ENCODE results near the gene CHST11. TPM values are rescaled to one million over a fixed set of nuclear protein-coding genes. Genes with fewer than 3 reads are reported as not detected.

The CHST11 gene
- total RNA-seq, 1 donor from 2014 or later: 1.2 TPM

- ATAC-seq: no peak
Measured at GRCh38 chr12:104622928-104623327, 166.2 kb downstream of the CHST11 start.

DNA sequence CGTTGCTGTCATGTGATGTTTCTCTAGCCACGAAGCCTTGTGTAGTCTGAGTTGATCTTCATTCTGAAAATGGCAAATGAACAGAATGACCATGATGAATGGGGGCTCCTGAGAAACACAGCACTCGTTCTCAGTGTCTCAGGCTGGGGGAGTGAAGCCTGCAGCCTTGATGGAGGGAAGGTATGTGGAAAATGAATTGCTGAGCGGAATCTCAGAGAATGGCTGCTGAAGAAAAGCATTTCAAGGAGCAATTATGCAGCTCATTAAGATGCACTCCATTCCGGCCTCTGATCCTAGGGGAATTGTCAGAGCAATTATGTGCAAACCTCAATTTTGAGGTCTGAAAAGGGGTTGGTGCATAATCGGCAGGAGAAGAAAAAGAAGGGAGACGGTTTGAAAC is 167.1 kb downstream of the CHST11 start:
- DNase-seq (ENCODE audit: low spot score): no peak
- no peak for ATAC-seq

More at GRCh38 chr12:104622928-104623327, 166.2 kb downstream of the CHST11 start:
- DNase-seq (ENCODE audit: low spot score): no peak

DNA sequence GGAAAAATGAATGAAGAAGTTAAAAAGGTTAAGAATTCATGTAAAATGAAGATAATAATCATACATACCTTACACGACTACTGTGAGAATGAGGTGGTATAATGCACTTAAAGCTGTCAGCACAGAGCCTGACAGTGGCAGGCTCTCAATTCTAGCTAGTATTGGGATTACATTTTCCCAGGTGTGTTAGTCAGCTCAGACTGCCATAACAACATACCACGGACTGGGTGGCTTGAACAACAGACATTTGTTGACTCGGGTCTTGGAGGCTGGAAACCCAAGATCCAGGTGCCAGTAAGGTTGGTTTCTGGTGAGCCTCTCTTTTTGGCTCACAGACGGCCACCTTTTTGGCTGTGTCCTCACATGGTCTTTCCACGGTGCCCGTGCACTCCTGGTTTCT is 167.8 kb downstream of the CHST11 start:
- no peak for ATAC-seq

DNA sequence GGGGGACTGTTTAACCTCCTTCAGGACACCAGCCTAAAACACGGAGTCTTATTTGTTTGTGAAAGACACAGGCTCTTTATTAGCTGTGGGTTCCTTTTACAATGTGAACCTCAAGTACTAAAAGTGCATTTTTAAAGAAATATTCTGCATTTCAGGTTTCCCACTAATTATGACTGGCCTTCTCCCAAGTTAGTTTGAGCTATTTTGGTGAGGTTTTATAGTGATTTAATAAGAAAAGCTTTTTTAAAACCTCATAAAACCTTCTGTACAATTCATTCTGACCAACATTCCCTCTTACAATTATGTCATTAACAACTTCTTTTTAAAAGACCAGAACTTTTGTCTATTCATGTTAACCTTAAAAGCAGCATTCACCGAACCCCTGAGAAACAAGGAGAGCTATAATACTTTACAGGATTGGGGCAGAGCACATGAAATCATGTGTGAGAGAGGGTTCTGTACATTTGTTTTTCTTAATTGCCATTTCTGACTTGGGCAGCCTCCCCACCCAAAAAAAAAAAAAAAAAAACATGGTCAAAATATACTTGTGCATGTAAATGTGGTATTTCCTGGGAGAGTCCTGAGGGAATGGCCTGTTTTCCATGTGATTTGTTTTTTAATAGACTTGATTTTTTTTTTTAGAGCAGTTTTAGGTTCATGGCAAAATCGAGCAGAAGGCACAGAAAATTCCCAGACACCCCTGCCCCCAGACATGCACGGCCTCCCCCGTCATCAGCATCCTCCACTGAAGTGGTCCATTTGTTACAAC is 169.5 kb downstream of the CHST11 start:
- ATAC-seq (no peak), DNase-seq (ENCODE audit: low spot score) (no peak)

More for the DNA sequence above, 167.8 kb downstream of the CHST11 start:
- DNase-seq (ENCODE audit: low spot score): no peak

DNA sequence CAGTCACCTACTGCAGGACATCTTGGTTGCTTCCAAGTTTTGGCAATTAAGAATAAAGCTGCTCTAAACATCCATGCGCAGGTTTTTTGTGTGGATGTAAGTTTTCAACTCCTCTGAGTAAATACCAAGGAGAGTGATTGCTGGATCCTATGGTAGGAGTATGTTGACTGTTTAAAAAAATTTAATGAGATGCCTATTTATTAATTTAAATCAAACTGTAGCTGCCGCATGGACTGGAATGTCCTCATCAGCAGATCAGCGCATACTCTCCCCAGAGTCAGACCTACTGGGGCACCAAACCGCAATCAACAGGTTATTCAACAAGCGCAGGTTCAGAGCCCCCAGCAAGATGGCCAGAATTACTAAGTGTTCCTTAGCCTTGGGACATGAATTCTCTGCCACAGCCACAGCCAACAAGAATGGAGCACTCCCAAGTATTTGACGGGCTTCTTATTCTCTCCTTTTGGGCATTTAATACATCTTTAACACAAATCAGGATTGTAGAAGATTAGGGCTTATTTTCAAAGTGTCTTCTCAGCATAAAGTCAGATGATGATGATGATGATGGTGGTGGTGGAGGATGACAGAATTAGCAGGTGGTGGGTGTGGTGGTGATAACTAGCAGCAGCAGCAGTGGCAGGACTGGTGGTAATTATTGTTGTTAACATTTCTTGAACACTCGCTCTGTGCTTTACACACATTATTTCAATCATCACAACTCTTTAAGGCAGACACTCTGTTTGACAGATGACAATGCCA is 170.7 kb downstream of the CHST11 start:
- DNase-seq (ENCODE audit: low spot score): no peak
- ATAC-seq: no peak

DNA sequence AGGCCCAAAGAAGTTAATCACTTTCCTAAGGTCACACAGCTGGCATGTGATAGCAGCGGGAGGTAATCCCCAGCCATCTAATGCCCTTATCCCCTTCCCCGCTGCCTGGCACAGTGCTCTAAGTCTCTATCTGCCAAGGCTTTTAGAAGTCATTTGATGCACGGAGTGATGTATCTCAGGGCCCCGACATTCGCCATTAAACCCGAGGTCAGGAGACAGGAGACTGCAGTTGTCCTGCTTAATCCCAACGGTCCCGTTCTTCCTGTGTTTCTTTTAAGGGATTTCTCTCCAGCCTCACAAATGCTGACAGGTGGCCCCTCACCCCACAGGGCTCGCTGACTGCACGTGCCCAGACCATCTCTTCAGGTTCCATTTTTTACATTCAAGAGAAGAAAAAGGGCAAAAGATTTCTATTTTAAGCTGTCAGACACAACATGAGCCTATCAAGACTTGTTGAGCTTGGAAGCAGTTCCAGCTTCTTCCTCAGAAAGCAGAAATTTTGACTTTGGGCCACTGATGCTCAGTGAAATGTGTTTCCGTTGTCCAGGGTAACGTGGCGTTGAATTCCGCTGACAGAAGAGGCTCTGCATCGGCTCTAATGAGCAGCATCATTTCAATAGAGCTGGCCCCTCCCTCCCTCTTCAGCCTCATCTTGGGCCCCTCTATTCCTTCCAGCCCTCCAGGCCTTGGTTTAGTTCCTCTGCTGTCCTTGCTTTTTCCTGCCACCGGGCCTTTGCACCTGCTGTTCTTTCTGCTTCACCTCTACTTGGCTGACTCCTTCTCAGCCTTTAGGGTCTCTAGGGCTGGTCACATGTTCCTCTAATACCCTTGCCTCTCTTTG is 171.5 kb downstream of the CHST11 start:
- DNase-seq (ENCODE audit: low spot score) (no peak), ATAC-seq (no peak)

- DNase-seq (ENCODE audit: low spot score): no peak
Measured at GRCh38 chr12:104628831-104629135, 172.0 kb downstream of the CHST11 start.

DNA sequence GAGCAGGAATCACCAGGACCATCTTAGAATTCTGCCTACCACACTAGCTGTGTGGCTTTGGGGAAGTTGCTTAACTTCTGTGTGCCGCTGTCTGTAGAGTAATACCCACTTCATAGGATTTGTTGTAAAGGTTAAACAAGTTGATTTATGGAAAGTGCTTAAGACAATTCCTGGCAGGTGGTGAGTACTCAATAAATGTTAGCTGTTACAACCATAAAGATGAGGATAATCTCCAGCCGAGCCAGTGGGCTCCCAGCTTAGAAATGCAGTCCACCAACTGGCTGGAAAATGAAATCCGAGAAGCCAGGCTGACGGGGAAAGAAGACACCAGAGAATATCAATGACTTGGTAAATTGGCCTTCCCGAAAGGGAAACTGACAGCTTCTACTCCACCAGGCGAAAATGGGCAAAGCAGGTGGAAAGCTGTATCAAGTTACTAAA is 173.5 kb downstream of the CHST11 start:
- DNase-seq (ENCODE audit: low spot score) (no peak), ATAC-seq (no peak)

More at GRCh38 chr12:104628831-104629135, 172.0 kb downstream of the CHST11 start:
- no peak for ATAC-seq

DNA sequence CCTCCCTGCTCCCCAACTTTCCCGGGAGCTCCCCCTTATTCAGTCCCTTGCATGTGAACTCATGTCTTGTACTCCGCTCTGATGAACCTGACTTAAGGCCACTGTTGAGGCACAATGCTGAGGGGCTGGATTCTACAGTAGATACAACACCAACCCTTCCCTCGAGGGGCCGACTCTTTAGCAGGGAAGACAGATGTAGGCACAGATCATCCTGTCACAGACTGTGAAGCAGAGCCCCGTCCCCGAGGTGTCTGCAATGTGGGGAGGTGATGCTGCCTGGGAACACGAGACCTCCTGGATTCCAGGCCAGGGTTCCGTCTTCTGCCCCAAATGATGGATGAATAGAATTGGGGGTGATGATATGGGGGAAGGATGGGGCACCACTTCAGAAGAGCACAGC is 175.1 kb downstream of the CHST11 start:
- DNase-seq (ENCODE audit: low spot score): no peak
- ATAC-seq: no peak

DNA sequence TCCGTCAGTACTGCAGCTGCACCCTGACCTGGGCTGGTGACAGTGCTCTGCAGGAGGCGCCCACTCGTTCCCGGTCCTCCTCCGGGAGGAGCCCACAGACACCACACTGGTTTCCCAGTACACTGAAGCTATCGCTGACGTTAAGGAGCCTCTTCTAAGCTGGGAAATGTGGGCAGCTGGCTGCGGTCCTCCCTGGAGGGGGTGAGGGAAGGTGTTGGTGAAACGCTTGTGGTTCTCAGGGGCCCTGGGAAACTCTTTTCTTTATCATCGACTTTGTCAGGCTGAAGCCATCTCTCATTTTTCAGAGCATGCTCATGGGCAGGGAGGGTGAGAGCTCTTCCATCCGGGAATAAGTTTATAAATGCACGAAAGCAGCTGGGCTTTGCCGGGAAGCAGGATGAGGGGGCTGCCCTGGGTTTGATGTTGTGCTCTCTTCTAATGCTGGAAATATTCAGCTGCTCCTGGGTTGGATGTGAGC is 176.0 kb downstream of the CHST11 start:
- DNase-seq (ENCODE audit: low spot score) (no peak), ATAC-seq (no peak)

DNA sequence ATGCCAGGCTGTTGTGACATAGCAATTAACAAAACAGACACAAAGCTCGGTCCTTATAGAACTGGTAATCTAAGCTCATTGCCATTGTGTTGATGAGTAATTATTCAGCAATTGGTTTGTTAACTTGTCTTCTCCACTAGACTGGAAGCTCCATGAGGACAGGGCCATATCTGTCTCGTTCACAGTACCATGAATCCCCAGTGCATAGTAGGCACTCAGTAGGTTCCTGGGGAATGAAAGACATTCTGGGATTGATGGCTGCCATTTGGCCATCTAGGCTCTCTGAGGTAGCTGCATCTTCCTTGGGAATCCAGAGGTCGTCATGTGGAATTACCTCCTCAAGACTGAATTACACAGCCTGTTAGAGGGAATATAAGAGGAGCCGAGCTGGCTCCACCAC is 177.3 kb downstream of the CHST11 start:
- DNase-seq (ENCODE audit: low spot score) (no peak), ATAC-seq (no peak)

DNA sequence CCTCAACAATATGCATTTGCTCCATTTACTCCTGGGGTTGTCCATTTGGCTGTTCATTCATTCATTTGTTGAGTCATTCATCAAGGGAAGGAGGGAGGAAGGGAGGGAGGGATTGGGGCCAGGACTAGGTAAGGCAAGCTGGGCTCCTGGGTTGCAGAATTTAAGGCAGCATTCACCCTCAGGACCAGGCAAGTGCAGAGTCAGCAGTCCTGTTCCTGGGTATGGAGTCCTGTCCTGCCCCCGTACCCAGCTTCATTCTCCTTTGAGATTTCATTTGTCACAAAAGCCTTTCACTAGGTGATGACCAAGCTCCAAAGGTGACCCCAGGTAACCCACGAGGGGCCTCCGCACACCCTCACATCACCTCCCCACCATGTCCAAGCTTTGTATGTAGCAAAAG is 178.1 kb downstream of the CHST11 start:
- DNase-seq (ENCODE audit: low spot score) (no peak), ATAC-seq (no peak)

DNA sequence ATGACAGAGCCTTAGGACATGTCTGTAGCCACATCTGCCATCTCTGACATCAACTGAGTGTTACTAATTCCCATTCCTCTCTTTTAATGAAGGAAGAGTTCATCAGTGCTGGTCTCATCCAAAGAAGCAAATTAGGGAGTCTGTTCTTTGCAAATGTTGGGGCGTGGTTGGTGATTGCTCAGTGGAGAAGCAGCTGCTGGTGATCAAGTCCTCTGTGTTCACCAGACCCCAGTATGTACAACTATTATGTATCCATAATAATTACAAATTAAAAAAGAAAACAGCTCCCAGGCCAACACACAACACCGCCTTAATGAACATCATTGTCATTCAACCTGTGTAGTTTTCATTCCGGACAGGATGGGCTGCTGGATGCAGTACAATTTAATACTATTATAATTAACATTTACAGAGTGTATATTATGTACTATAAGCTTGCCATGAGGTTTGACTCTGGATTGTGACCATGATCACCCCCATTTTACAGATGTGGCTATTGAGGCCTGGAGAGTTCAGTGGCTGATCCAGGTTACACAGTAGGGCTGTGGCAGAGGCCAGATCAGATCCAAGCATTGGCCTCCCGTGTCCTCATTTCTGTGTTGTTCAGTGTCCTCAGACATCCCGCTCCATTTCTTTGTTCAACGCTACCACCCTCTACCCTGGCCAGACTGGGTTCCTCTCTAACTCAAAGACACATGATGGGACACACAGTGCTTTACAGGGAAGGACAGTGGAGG is 179.0 kb downstream of the CHST11 start:
- ATAC-seq: no peak
- no peak for DNase-seq (ENCODE audit: low spot score)

- DNase-seq (ENCODE audit: low spot score) (no peak), ATAC-seq (no peak)
Measured at GRCh38 chr12:104636496-104636895, 179.7 kb downstream of the CHST11 start.

DNA sequence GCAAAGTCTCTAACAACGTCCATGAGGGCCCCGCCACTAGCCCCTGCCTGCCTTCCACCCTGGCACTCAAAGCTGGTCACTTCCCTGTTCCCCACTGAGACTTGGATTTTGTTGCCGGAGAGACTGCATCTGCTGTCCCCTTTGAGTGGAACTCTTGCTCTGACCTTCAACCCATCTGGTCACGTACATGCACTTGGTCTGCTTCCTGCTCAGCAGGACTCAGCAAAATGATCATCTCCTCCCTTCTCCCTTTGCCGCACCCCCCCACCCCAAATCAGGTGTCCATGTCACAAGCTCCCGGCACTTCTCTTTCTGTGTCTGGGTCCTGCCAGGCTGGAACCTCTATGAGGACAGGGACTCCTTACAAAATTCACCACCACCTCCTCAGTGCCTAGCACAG is 180.9 kb downstream of the CHST11 start:
- peak; percentile 34 for ATAC-seq
- DNase-seq (ENCODE audit: low spot score): no peak

GRCh38 chr12:104638218-104638850 is 181.6 kb downstream of the CHST11 start:
- ATAC-seq (no peak), DNase-seq (ENCODE audit: low spot score) (no peak)

DNA sequence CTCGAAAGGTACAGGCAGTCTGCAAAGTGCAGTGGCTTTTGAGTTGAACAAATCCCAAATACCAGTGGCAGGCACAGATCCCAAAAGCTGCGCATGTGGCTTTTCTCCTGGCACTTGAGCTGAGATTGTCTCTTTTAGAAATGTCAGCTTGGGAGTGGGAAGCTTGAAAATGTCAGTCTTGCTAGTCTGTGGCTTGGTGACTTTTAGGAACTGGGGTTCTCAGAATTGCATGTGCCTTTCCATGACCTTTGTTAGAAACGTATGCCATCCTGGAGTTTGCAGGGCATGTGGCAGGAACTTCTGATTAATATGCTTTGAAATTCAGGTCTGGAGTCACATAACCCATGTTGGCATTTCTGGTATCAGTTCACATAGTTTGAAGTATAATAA is 182.1 kb downstream of the CHST11 start:
- no peak for DNase-seq (ENCODE audit: low spot score)
- ATAC-seq: no peak

GRCh38 chr12:104640956-104641355 is 184.2 kb downstream of the CHST11 start:
- ATAC-seq (no peak), DNase-seq (ENCODE audit: low spot score) (no peak)

- peak; percentile 31 for ATAC-seq
Measured at GRCh38 chr12:104641862-104642261, 185.1 kb downstream of the CHST11 start.

More at GRCh38 chr12:104641862-104642261, 185.1 kb downstream of the CHST11 start:
- DNase-seq (ENCODE audit: low spot score): no peak

All from left lobe of liver (tissue), 2 donors.